WTC11 (cell line): ENCODE measurements around the gene THRSP. TPM values are rescaled to one million over a fixed set of nuclear protein-coding genes. Genes with fewer than 3 reads are reported as not detected.
"Not testable (repeated sequence)": the region's sequence is repeated elsewhere in the genome, so short reads cannot be mapped to it uniquely, and the experiment has no call there.

Experiments used
- ATAC-seq: fragments of 200-7000 bp; cut with Tn5 transposase; 2 replicates; pipeline ENCODE4 v1.10.0; 2021; ENCODE audit warnings: mild to moderate bottlenecking, moderate library complexity
- Bru-seq: library from RNA; stranded (reverse); fragments of 400-500 nt; gene quantifications from one replicate; lab custom pipeline; 2021; lab: Mats Ljungman, UMichigan
- CTCF ChIA-PET: fragments of 300-600 bp; sonication (Branson Sonifier 250); formaldehyde crosslinking; loops from one replicate; lab custom pipeline; 2021; ENCODE audit warnings: antibody characterized with exemption; lab: Charles Lee
- POLR2A ChIA-PET: fragments of 350-600 bp; sonication (Branson Sonifier 250); formaldehyde crosslinking; loops from one replicate; lab custom pipeline; 2021; ENCODE audit warnings: antibody characterized with exemption; lab: Charles Lee
- DNase-seq: peaks from one replicate; pipeline ENCODE4 v3.0.0; 2021; ENCODE audit warnings: low spot score
- H3K27ac Mint-ChIP-seq: 2 replicates; pipeline ENCODE4 v1.8.0; 2021; ENCODE audit warnings: mixed read lengths
- H3K27me3 Mint-ChIP-seq: 2 replicates; pipeline ENCODE4 v1.8.0; 2021; ENCODE audit warnings: low read depth, mild to moderate bottlenecking, moderate library complexity, mixed read lengths
- H3K36me3 Mint-ChIP-seq: 2 replicates; pipeline ENCODE4 v1.8.0; 2021; ENCODE audit warnings: mixed read lengths
- H3K4me1 Mint-ChIP-seq: 2 replicates; pipeline ENCODE4 v1.8.0; 2022; ENCODE audit warnings: mixed read lengths
- H3K4me3 Mint-ChIP-seq: 2 replicates; pipeline ENCODE4 v1.8.0; 2021; ENCODE audit warnings: mild to moderate bottlenecking, moderate library complexity, mixed read lengths
- H3K9me3 Mint-ChIP-seq: 2 replicates; pipeline ENCODE4 v1.8.0; 2021; ENCODE audit warnings: mixed read lengths
- CBFB ChIP-seq: sonication (generic); formaldehyde crosslinking; IDR thresholded peaks from 2 replicates; pipeline ENCODE4 v1.8.1; 2022; ENCODE audit warnings: mild to moderate bottlenecking, low read depth, missing genetic modification reagents
- CREM ChIP-seq: sonication (generic); formaldehyde crosslinking; IDR thresholded peaks from 2 replicates; pipeline ENCODE4 v1.8.1; 2022; ENCODE audit warnings: mild to moderate bottlenecking, missing genetic modification reagents, moderate library complexity
- ELF4 ChIP-seq: sonication (generic); formaldehyde crosslinking; IDR thresholded peaks from 2 replicates; pipeline ENCODE4 v1.8.1; 2022; ENCODE audit warnings: low read depth, mild to moderate bottlenecking, moderate library complexity, missing genetic modification reagents
- FOXK1 ChIP-seq: sonication (generic); formaldehyde crosslinking; IDR thresholded peaks from 2 replicates; pipeline ENCODE4 v1.8.0; 2022; ENCODE audit warnings: mild to moderate bottlenecking, moderate library complexity, missing genetic modification reagents
- NFYB ChIP-seq: sonication (generic); formaldehyde crosslinking; conservative IDR thresholded peaks from 2 replicates; pipeline ENCODE4 v1.8.0; 2022; ENCODE audit warnings: low read depth, missing genetic modification reagents
- NR3C1 ChIP-seq: sonication (generic); formaldehyde crosslinking; conservative IDR thresholded peaks from 2 replicates; pipeline ENCODE4 v1.8.1; 2023; ENCODE audit warnings: low read depth, mild to moderate bottlenecking, missing genetic modification reagents
- RELA ChIP-seq: sonication (generic); formaldehyde crosslinking; IDR thresholded peaks from 2 replicates; pipeline ENCODE4 v1.8.1; 2022; ENCODE audit warnings: missing genetic modification reagents, mild to moderate bottlenecking, borderline replicate concordance
- ZNF121 ChIP-seq: sonication (generic); formaldehyde crosslinking; IDR thresholded peaks from 2 replicates; pipeline ENCODE4 v1.8.0; 2023; ENCODE audit warnings: missing genetic modification reagents
- ZNF263 ChIP-seq: sonication (generic); formaldehyde crosslinking; IDR thresholded peaks from 2 replicates; pipeline ENCODE4 v1.8.1; 2022; ENCODE audit warnings: low read depth, mild to moderate bottlenecking, moderate library complexity, missing genetic modification reagents
- ZNF671 ChIP-seq: fragments of 250-450 bp; sonication (Bioruptor Pico); IDR thresholded peaks from 2 replicates; pipeline ENCODE4 v1.8.0; 2021; ENCODE audit warnings: mild to moderate bottlenecking
- long read RNA-seq, 3 experiments: library from RNA in 1 of 3; library from capped mRNA in 1 of 3; library from polyadenylated mRNA in 1 of 3; unstranded in 2 of 3; stranded (forward) in 1 of 3; transcript quantifications; one replicate each; pipeline ENCODE4 v2.0.0, GENCODE V29; 2021
- total RNA-seq: library from RNA; stranded (reverse); gene quantifications from 3 replicates; pipeline ENCODE4 v1.2.3, GENCODE V29; 2021
- TF ChIP-seq, protein P1 (sequence below): sonication (generic); formaldehyde crosslinking; IDR thresholded peaks from 2 replicates; pipeline ENCODE4 v1.8.1; 2023; ENCODE audit warnings: mild to moderate bottlenecking, missing genetic modification reagents, moderate library complexity
- TF ChIP-seq, protein P2 (sequence below): fragments of 250-450 bp; sonication (Bioruptor Pico); IDR thresholded peaks from 2 replicates; pipeline ENCODE4 v1.9.0; 2021; ENCODE audit warnings: mild to moderate bottlenecking
- TF ChIP-seq, protein P3 (sequence below): fragments of 250-450 bp; sonication (Bioruptor Pico); IDR thresholded peaks from 2 replicates; pipeline ENCODE4 v2.1.2; 2022; ENCODE audit warnings: mild to moderate bottlenecking, moderate library complexity
- TF ChIP-seq, protein P4 (sequence below): fragments of 200-600 bp; IDR thresholded peaks from 2 replicates; pipeline ENCODE4 v1.8.0; 2022; ENCODE audit warnings: antibody characterized with exemption
- TF ChIP-seq, protein P5 (sequence below): fragments of 250-450 bp; sonication (Bioruptor Pico); IDR thresholded peaks from 2 replicates; pipeline ENCODE4 v1.9.0; 2021; ENCODE audit warnings: moderate library complexity, mild to moderate bottlenecking, inconsistent platforms, borderline replicate concordance

The THRSP gene, protein sequence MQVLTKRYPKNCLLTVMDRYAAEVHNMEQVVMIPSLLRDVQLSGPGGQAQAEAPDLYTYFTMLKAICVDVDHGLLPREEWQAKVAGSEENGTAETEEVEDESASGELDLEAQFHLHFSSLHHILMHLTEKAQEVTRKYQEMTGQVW
- total RNA-seq (not detected in 3 replicates), Bru-seq, nascent RNA (percentile 8 among the genes with signal in this experiment)
- long read RNA-seq, experiment 1: 0 reads
- long read RNA-seq, experiment 2: 0 reads
- long read RNA-seq, experiment 3: 0 reads

DNA sequence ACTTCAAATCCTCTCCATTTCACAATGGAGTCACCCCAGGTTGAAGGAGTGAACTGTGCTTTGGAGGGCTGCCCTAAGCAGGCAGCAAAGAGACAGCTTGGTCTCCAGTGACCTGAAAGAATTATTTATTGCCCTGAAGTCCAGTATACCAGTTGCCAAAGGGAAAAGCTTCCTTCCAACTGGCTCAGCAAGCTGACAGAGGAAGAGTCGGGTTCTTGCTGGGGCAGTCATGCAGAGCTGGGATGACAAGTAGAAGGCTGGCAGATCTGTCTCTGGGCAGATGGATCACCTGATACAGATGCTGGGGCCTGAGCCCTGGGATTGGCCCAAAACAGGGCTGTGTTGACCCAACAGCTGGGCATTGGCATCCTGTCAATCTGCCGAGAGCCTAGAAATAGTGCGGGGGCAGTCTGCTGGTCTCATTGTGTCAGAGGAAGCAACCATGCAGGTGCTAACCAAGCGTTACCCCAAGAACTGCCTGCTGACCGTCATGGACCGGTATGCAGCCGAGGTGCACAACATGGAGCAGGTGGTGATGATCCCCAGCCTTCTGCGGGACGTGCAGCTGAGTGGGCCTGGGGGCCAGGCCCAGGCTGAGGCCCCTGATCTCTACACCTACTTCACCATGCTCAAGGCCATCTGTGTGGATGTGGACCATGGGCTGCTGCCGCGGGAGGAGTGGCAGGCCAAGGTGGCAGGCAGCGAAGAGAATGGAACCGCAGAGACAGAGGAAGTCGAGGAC lies at the start of gene THRSP:
THRSP (plus strand) TSS at position 422 of the 742 bp plus-strand sequence; CDS start at position 443, 21 bp downstream.
- Mint-ChIP-seq H3K27ac (no peak within 1 kb of the TSS; the same call in 1 of the 2 replicates), H3K36me3 (peaks cover 10% of the 10 kb centered on the region), H3K4me3 (no peak within 1 kb of the TSS), H3K4me1 (no peaks in the 10 kb centered on the region), H3K27me3 (no peaks in the 10 kb centered on the region)
- no peak for ATAC-seq
- CTCF ChIA-PET: interaction anchor here (1.2 kb wide), 1 partner anchor 18 kb away, joined by 8 read pairs; no protein-coding TSS in a partner anchor
- POLR2A ChIA-PET: no interaction called here
- TF ChIP-seq, protein P1, sequence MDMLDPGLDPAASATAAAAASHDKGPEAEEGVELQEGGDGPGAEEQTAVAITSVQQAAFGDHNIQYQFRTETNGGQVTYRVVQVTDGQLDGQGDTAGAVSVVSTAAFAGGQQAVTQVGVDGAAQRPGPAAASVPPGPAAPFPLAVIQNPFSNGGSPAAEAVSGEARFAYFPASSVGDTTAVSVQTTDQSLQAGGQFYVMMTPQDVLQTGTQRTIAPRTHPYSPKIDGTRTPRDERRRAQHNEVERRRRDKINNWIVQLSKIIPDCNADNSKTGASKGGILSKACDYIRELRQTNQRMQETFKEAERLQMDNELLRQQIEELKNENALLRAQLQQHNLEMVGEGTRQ (CRISPR knock-in tag): no peak
- TF ChIP-seq NFYB (no peak), ZNF121 (CRISPR knock-in tag) (no peak), ELF4 (CRISPR knock-in tag) (no peak), CBFB (CRISPR knock-in tag) (no peak), CREM (CRISPR knock-in tag) (no peak), NR3C1 (CRISPR knock-in tag) (no peak), ZNF263 (no peak), RELA (CRISPR knock-in tag) (no peak), FOXK1 (CRISPR knock-in tag) (no peak), ZNF671 (CRISPR knock-in tag) (no peak)
- TF ChIP-seq, protein P2, sequence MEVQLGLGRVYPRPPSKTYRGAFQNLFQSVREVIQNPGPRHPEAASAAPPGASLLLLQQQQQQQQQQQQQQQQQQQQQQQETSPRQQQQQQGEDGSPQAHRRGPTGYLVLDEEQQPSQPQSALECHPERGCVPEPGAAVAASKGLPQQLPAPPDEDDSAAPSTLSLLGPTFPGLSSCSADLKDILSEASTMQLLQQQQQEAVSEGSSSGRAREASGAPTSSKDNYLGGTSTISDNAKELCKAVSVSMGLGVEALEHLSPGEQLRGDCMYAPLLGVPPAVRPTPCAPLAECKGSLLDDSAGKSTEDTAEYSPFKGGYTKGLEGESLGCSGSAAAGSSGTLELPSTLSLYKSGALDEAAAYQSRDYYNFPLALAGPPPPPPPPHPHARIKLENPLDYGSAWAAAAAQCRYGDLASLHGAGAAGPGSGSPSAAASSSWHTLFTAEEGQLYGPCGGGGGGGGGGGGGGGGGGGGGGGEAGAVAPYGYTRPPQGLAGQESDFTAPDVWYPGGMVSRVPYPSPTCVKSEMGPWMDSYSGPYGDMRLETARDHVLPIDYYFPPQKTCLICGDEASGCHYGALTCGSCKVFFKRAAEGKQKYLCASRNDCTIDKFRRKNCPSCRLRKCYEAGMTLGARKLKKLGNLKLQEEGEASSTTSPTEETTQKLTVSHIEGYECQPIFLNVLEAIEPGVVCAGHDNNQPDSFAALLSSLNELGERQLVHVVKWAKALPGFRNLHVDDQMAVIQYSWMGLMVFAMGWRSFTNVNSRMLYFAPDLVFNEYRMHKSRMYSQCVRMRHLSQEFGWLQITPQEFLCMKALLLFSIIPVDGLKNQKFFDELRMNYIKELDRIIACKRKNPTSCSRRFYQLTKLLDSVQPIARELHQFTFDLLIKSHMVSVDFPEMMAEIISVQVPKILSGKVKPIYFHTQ: no peak
- TF ChIP-seq, protein P3, sequence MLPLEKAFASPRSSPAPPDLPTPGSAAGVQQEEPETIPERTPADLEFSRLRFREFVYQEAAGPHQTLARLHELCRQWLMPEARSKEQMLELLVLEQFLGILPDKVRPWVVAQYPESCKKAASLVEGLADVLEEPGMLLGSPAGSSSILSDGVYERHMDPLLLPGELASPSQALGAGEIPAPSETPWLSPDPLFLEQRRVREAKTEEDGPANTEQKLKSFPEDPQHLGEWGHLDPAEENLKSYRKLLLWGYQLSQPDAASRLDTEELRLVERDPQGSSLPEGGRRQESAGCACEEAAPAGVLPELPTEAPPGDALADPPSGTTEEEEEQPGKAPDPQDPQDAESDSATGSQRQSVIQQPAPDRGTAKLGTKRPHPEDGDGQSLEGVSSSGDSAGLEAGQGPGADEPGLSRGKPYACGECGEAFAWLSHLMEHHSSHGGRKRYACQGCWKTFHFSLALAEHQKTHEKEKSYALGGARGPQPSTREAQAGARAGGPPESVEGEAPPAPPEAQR (CRISPR knock-in tag): no peak
- TF ChIP-seq, protein P4, sequence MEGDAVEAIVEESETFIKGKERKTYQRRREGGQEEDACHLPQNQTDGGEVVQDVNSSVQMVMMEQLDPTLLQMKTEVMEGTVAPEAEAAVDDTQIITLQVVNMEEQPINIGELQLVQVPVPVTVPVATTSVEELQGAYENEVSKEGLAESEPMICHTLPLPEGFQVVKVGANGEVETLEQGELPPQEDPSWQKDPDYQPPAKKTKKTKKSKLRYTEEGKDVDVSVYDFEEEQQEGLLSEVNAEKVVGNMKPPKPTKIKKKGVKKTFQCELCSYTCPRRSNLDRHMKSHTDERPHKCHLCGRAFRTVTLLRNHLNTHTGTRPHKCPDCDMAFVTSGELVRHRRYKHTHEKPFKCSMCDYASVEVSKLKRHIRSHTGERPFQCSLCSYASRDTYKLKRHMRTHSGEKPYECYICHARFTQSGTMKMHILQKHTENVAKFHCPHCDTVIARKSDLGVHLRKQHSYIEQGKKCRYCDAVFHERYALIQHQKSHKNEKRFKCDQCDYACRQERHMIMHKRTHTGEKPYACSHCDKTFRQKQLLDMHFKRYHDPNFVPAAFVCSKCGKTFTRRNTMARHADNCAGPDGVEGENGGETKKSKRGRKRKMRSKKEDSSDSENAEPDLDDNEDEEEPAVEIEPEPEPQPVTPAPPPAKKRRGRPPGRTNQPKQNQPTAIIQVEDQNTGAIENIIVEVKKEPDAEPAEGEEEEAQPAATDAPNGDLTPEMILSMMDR: no peak
- TF ChIP-seq, protein P5, sequence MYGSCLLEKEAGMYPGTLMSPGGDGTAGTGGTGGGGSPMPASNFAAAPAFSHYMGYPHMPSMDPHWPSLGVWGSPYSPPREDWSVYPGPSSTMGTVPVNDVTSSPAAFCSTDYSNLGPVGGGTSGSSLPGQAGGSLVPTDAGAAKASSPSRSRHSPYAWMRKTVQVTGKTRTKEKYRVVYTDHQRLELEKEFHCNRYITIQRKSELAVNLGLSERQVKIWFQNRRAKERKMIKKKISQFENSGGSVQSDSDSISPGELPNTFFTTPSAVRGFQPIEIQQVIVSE (CRISPR knock-in tag): no peak
- TF ChIP-seq, all 79 proteins: peak for 0
- DNase-seq: no peak
- peaks cover 6% of the 10 kb centered on the region; the same call in 1 of the 2 replicates for H3K9me3 Mint-ChIP-seq

DNA sequence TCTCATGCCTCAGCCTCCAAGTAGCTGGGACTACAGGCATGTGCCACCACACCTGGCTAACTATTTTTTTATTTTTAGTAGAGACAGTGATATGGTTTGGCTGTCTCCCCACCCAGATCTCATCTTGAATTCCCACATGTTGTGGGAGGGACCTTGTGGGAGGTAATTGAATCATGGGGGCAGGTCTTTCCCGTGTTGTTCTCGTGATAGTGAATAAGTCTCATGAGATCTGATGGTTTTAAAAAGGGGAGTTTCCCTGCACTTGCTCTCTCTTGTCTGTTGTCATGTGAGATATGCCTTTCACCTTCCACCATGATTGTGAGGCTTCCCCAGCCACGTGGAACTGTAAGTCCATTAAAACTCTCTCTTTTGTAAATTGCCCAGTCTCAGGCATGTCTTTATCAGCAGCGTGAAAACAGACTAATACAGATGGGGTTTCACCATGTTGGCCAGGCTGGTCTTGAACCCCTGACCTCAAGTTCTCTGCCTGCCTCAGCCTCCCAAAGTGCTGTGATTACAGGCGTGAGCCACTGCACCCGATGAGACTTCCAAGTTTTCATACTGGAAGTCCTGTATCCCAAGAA lies 48.6 kb upstream of the THRSP start:
- CTCF ChIA-PET, H3K9me3 Mint-ChIP-seq: not testable (repeated sequence)
- H3K36me3 Mint-ChIP-seq: peaks cover 16% of the 10 kb centered on the region; the same call in 1 of the 2 replicates

More for the DNA sequence above, 48.6 kb upstream of the THRSP start:
- DNase-seq, H3K27ac Mint-ChIP-seq, H3K4me1 Mint-ChIP-seq, H3K27me3 Mint-ChIP-seq, H3K4me3 Mint-ChIP-seq, ATAC-seq, POLR2A ChIA-PET: not testable (repeated sequence)
